ENCODE results near the gene FOXN1. TPM values are rescaled to one million over a fixed set of nuclear protein-coding genes. Genes with fewer than 3 reads are reported as not detected.
A peak's percentile ranks its signal among the peaks of the same experiment; 100 is the strongest.
"Not testable (repeated sequence)": the region's sequence is repeated elsewhere in the genome, so short reads cannot be mapped to it uniquely, and the experiment has no call there.

The FOXN1 gene
- total and polyA plus RNA-seq, 4 donors: not detected

GRCh38 chr17:28575126-28575795 is 69.1 kb downstream of the FOXN1 start (continued):
- no peak for TF ChIP-seq CTCF (IDR thresholded peaks at IDR 0.05; ENCODE audit: low read depth, low read length, missing input control)
- TF ChIP-seq SP1 (IDR thresholded peaks at IDR 0.05): no peak

- H3K9me3 ChIP-seq (ENCODE audit: control insufficient read depth in 4 of 4, low read length in 3 of 4); H3K9ac ChIP-seq (ENCODE audit: low read depth in 1 of 2, low read length in 2 of 2); H3K4me3 ChIP-seq (ENCODE audit: low read depth in 1 of 3, low read length in 3 of 3); H3K27me3 ChIP-seq (ENCODE audit: control insufficient read depth in 4 of 4, insufficient read depth in 4 of 4, low read length in 3 of 4); H3K27ac ChIP-seq (ENCODE audit: low read depth in 1 of 2, low read length in 2 of 2); H3K36me3 ChIP-seq (ENCODE audit: control insufficient read depth in 4 of 4, insufficient read depth in 3 of 4, low read depth in 1 of 4, low read length in 3 of 4); DNase-seq (ENCODE audit: low spot score): not testable (repeated sequence)
- peaks cover 11 to 30% (median 25%) of the 10 kb centered on the region in 4 donors for H3K4me1 ChIP-seq (ENCODE audit: control insufficient read depth in 4 of 4, insufficient read depth in 4 of 4, low read length in 3 of 4)
- WGBS: 59% methylated on average over 3 of the region's 3 CpGs
Measured at GRCh38 chr17:28576016-28576415, 69.9 kb downstream of the FOXN1 start.

GRCh38 chr17:28576758-28577465 is 70.8 kb downstream of the FOXN1 start, which contains the start of gene ALDOC:
ALDOC (minus strand) TSS chr17:28576895; CDS start chr17:28575532, 1,363 bp downstream.
- no peaks in the 10 kb centered on the region for H3K9me3 ChIP-seq (ENCODE audit: control insufficient read depth in 4 of 4, low read length in 3 of 4)
- TF ChIP-seq ZBTB33 (IDR thresholded peaks at IDR 0.05) (peak; percentile 55), REST (IDR thresholded peaks at IDR 0.05) (peak; percentile 67), CTCF (IDR thresholded peaks at IDR 0.05; ENCODE audit: low read depth, low read length, missing input control) (no peak), GABPA (IDR thresholded peaks at IDR 0.05 in 1 of 2, conservative IDR thresholded peaks at IDR 0.05 in 1 of 2) (peak in 1 of 2 donors; percentile 67), YY1 (IDR thresholded peaks at IDR 0.05) (peak; percentile 82), ATF3 (IDR thresholded peaks at IDR 0.05) (no peak), JUND (IDR thresholded peaks at IDR 0.05) (peak in 1 of 2 donors; percentile 14), TAF1 (conservative IDR thresholded peaks at IDR 0.05) (peak; percentile 73), RAD21 (IDR thresholded peaks at IDR 0.05) (peak in 1 of 2 donors; percentile 43), EGR1 (IDR thresholded peaks at IDR 0.05; ENCODE audit: low read depth in 2 of 2) (peak in 1 of 2 donors; percentile 61), MAX (IDR thresholded peaks at IDR 0.05) (no peak), FOXA1 (IDR thresholded peaks at IDR 0.05) (no peak), NR2F2 (IDR thresholded peaks at IDR 0.05) (peak; percentile 75), HNF4G (IDR thresholded peaks at IDR 0.05) (no peak), SP1 (IDR thresholded peaks at IDR 0.05) (peak; percentile 95), HNF4A (conservative IDR thresholded peaks at IDR 0.05) (peak; percentile 63 to 72), RXRA (IDR thresholded peaks at IDR 0.05) (peak; percentile 98 to 99), FOXA2 (IDR thresholded peaks at IDR 0.05) (peak; percentile 42)
- H3K4me1 ChIP-seq (ENCODE audit: control insufficient read depth in 4 of 4, insufficient read depth in 4 of 4, low read length in 3 of 4): peaks cover 11 to 27% (median 22%) of the 10 kb centered on the region in 4 donors
- peaks cover 0 to 9% (median 3%) of the 10 kb centered on the region in 4 donors for H3K36me3 ChIP-seq (ENCODE audit: control insufficient read depth in 4 of 4, insufficient read depth in 3 of 4, low read depth in 1 of 4, low read length in 3 of 4)
- H3K9ac ChIP-seq (ENCODE audit: low read depth in 1 of 2, low read length in 2 of 2): peak within 1 kb of the TSS in 1 of 2 donors; percentile 2
- peak within 1 kb of the TSS in 1 of 3 donors; percentile 28 for H3K4me3 ChIP-seq (ENCODE audit: low read depth in 1 of 3, low read length in 3 of 3)
- WGBS: 3% methylated on average over 25 of the region's 26 CpGs
- peak within 1 kb of the TSS; percentile 89 to 93 for H3K27ac ChIP-seq (ENCODE audit: low read depth in 1 of 2, low read length in 2 of 2)
- no peaks in the 10 kb centered on the region for H3K27me3 ChIP-seq (ENCODE audit: control insufficient read depth in 4 of 4, insufficient read depth in 4 of 4, low read length in 3 of 4)
- peak; percentile 99 for DNase-seq (ENCODE audit: low spot score)
